Neuronal stem cell (in vitro differentiated cells): Measurements from ENCODE around the gene RBM6.
"Not testable (repeated sequence)": the region's sequence is repeated elsewhere in the genome, so short reads cannot be mapped to it uniquely, and the experiment has no call there.

ENCODE experiments used
- DNase-seq: peaks from one replicate; pipeline ENCODE4 v3.0.0-alpha.2; 2013; ENCODE audit warnings: low spot score
- H2AFZ ChIP-seq: one replicate; pipeline ENCODE4 v1.6.1; 2013; ENCODE audit warnings: mild to moderate bottlenecking, low read length, inconsistent platforms
- H2AK5ac ChIP-seq: 2 replicates; pipeline ENCODE4 v1.6.1; 2013; ENCODE audit warnings: low read depth, mild to moderate bottlenecking, inconsistent platforms, low read length, moderate library complexity, mixed read lengths
- H2BK120ac ChIP-seq: 2 replicates; pipeline ENCODE4 v1.6.1; 2013; ENCODE audit warnings: low read depth, mild to moderate bottlenecking, inconsistent platforms, low read length, moderate library complexity, mixed read lengths
- H2BK12ac ChIP-seq: one replicate; pipeline ENCODE4 v1.6.1; 2013; ENCODE audit warnings: low read length, inconsistent platforms
- H2BK15ac ChIP-seq: 2 replicates; pipeline ENCODE4 v1.6.1; 2013; ENCODE audit warnings: mild to moderate bottlenecking, low read length, inconsistent platforms, mixed read lengths
- H2BK5ac ChIP-seq: one replicate; pipeline ENCODE4 v1.6.1; 2013; ENCODE audit warnings: inconsistent platforms, mild to moderate bottlenecking, low read length, moderate library complexity
- H3K14ac ChIP-seq: one replicate; pipeline ENCODE4 v1.6.1; 2013; ENCODE audit warnings: low read length, inconsistent platforms
- H3K18ac ChIP-seq: 2 replicates; pipeline ENCODE4 v1.6.1; 2013; ENCODE audit warnings: low read length, inconsistent platforms
- H3K23ac ChIP-seq: 2 replicates; pipeline ENCODE4 v1.6.1; 2013; ENCODE audit warnings: low read depth, mild to moderate bottlenecking, mixed read lengths, low read length, inconsistent platforms; ENCODE audit not compliant: poor library complexity
- H3K27ac ChIP-seq: replicated peaks from 3 replicates; pipeline ENCODE4 v1.5.1; 2013; ENCODE audit warnings: low read length, inconsistent platforms
- H3K27me3 ChIP-seq, 3 experiments: 2 replicates each; pipeline ENCODE4 v1.6.1; 2013; ENCODE audit warnings: low read length in 3 of 3, mild to moderate bottlenecking in 2 of 3, inconsistent platforms in 1 of 3, low read depth in 1 of 3, mixed read lengths in 1 of 3, moderate library complexity in 1 of 3; ENCODE audit not compliant: control insufficient read depth in 3 of 3, insufficient read depth in 3 of 3
- H3K36me3 ChIP-seq, 2 donors: replicated peaks in 1 of 2; 2 replicates each; pipeline ENCODE4 v1.6.1; 2013; ENCODE audit warnings: low read length in 2 of 2; ENCODE audit not compliant: control insufficient read depth in 2 of 2, insufficient read depth in 2 of 2
- H3K4ac ChIP-seq: 2 replicates; pipeline ENCODE4 v1.6.1; 2013; ENCODE audit warnings: inconsistent platforms, mild to moderate bottlenecking, low read length, moderate library complexity
- H3K4me1 ChIP-seq, 2 donors: 1 replicate in 1 of 2; 2 replicates in 1 of 2; pipeline ENCODE4 v1.6.1; 2013; ENCODE audit warnings: low read length in 2 of 2, low read depth in 1 of 2; ENCODE audit not compliant: control insufficient read depth in 2 of 2, insufficient read depth in 1 of 2
- H3K4me2 ChIP-seq: one replicate; pipeline ENCODE4 v1.6.1; 2013; ENCODE audit warnings: mild to moderate bottlenecking, low read length, inconsistent platforms; ENCODE audit not compliant: insufficient read depth, poor library complexity, severe bottlenecking
- H3K4me3 ChIP-seq, 2 donors: 2 replicates each; pipeline ENCODE4 v1.5.1; 2013; ENCODE audit warnings: low read length in 2 of 2, mild to moderate bottlenecking in 2 of 2, inconsistent platforms in 1 of 2, moderate library complexity in 1 of 2
- H3K79me1 ChIP-seq: one replicate; pipeline ENCODE4 v1.6.1; 2013; ENCODE audit warnings: low read depth, mild to moderate bottlenecking, inconsistent platforms, low read length, moderate library complexity
- H3K9ac ChIP-seq: one replicate; pipeline ENCODE4 v1.6.1; 2013; ENCODE audit warnings: mild to moderate bottlenecking, low read depth, low read length, inconsistent platforms; ENCODE audit not compliant: poor library complexity
- H3K9me3 ChIP-seq, 2 donors: replicated peaks in 1 of 2; 2 replicates each; pipeline versions ENCODE3 to v1.6.1; 2013; ENCODE audit warnings: low read length in 2 of 2, mild to moderate bottlenecking in 2 of 2, inconsistent platforms in 1 of 2, low read depth in 1 of 2, mixed read lengths in 1 of 2, moderate library complexity in 1 of 2; ENCODE audit not compliant: control insufficient read depth in 2 of 2, insufficient read depth in 1 of 2
- H4K8ac ChIP-seq: one replicate; pipeline ENCODE4 v1.6.1; 2013; ENCODE audit warnings: low read depth, mild to moderate bottlenecking, inconsistent platforms, low read length, moderate library complexity
- H4K91ac ChIP-seq: one replicate; pipeline ENCODE4 v1.6.1; 2013; ENCODE audit warnings: low read length, low read depth, mild to moderate bottlenecking, inconsistent platforms; ENCODE audit not compliant: poor library complexity
- WGBS, 2 donors: extraction: QIAGEN DNeasy Blood & Tissue Kit; methylation state at CpG; one replicate each; pipeline ENCODE4 v1.1.7; 2013; ENCODE audit warnings: missing lambda C conversion rate in 2 of 2, mixed read lengths in 1 of 2; ENCODE audit not compliant: insufficient read length in 2 of 2, insufficient replicate concordance in 1 of 2; ENCODE audit errors: extremely low coverage in 2 of 2; 5-methylcytosine and 5-hydroxymethylcytosine counted together

RBM6 gene

DNA sequence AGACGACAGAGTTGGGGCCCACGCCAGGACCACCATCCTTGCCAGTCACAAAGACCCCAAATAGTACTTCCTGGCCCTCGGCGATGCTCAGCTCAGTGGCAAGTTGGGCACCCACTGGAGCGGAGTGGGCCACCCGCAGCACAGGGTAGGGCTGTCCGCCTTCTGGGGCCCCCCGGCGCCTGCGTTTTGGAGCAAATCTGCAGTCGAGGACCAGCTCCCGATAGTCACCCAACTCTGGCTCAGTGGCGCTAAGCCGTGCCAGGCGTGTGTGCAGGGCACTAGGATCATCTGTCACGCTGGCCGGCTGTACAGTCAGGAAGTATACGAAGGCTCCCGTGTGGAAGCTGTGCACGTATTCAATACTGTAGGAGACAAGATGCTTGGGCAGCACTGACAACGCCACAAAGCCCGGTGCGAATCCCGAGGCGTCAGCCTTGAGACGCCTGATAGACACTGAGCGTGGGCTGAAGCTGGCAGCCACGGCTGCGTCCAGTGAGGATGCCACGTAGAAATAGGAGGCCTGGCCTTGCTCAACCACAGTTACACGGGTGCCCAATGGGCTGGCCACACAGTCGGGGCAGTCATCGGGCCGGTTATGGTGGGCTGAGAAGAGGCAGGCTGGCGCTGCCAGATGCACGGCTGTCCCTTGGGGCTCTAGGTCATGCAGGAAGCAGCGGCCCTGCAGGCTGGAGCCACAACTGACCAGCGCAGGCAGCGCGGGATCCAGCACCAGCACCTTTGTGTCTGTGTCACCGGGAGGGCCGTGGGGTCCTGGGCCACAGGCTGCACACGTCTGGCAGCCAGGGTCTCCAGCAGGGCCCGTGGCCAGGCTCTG is 37.2 kb upstream of the RBM6 start:
- no peak overlapping the region for H3K4me2 ChIP-seq
- H2BK15ac ChIP-seq: peak overlapping the region; percentile 81
- H2BK5ac ChIP-seq: no peak overlapping the region
- no peak overlapping the region for H3K27ac ChIP-seq
- no peaks in the 10 kb centered on the region for H3K79me1 ChIP-seq
- H3K14ac ChIP-seq: no peak overlapping the region
- peaks cover 0 to 3% of the 10 kb centered on the region in 2 donors for H3K4me1 ChIP-seq
- H3K4ac ChIP-seq: no peak overlapping the region
- H2AFZ ChIP-seq: peak overlapping the region; percentile 56
- H3K18ac ChIP-seq: peak overlapping the region; percentile 1
- no peak overlapping the region for H3K4me3 ChIP-seq
- no peak for DNase-seq
- H3K36me3 ChIP-seq: no peaks in the 10 kb centered on the region
- no peak overlapping the region for H4K91ac ChIP-seq
- H3K23ac ChIP-seq: peak overlapping the region; percentile 26
- peak overlapping the region; percentile 24 for H2BK12ac ChIP-seq
- no peak overlapping the region for H4K8ac ChIP-seq
- no peak overlapping the region for H2BK120ac ChIP-seq
- no peak overlapping the region for H3K9ac ChIP-seq
- H3K9me3 ChIP-seq: no peaks in the 10 kb centered on the region
- H3K27me3 ChIP-seq: peaks cover 0 to 2% (median 0%) of the 10 kb centered on the region in 3 experiments
- WGBS, 2 donors: no CpG with 5 or more reads among the region's 44 CpGs
- peak overlapping the region; percentile 82 for H2AK5ac ChIP-seq

DNA sequence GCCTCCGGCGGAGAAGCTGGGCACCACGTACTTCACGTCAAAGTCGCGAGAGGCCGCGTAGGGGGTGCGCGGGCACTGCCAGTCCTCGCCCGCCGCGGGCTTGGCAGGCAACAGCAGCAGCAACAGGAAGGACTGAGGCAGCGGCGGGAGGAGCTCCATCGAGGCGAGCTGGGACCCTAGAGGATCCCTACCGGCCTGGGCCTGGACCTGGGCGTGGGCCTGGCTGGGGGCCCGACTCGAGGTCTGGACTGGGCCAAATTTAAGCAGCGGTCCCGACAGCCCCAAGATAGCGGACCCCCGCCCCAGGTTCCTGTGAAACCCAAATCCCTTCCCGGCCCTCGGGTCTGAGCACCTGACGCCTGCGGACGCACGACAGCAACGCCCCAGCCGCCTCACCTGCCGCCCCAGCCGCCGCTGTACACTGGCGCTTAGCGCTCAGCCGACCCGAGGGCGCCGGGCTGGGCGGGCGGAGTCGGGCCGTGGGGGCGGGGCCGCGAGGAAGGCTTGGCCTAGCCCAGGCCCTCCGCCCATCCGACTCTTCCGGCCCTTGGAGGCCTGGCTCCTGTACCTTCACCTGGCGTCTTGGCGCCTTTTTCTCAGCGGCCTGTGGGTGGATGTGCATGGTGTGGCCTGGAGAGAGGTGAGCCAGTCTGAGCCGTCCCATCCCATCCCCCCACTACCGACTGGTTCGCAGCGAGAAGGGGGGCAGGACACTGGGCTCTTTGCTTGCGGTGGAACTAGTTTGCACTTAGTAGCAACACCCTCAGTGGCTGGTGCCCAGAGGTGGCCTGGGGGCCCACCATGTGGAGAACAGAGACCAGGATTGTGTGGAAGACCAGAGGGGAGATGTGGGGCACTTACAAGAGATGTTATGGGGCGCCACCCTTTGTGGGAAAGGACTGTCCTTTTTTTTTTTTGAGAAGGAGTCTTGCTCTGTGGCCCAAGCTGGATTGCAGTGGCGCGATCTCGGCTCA is 36.2 kb upstream of the RBM6 start, which contains the start of gene MST1R:
Gene MST1R (minus strand): TSS at position 423 of the 974 bp plus-strand sequence. CDS start 264 bp downstream, at position 159.
- peak within 1 kb of the TSS; percentile 54 for H3K4me2 ChIP-seq
- H2AFZ ChIP-seq: no peak within 1 kb of the TSS
- no peaks in the 10 kb centered on the region for H3K36me3 ChIP-seq
- H3K4me3 ChIP-seq: no peak within 1 kb of the TSS
- H4K8ac ChIP-seq: peak within 1 kb of the TSS; percentile 94
- H3K9ac ChIP-seq: peak within 1 kb of the TSS; percentile 45
- no peak within 1 kb of the TSS for H3K27ac ChIP-seq
- H3K14ac ChIP-seq: peak within 1 kb of the TSS; percentile 76
- H2BK5ac ChIP-seq: no peak within 1 kb of the TSS
- peak; percentile 56 for DNase-seq
- H3K23ac ChIP-seq: peak within 1 kb of the TSS; percentile 82
- H3K4ac ChIP-seq: peak within 1 kb of the TSS; percentile 67
- no peaks in the 10 kb centered on the region for H3K79me1 ChIP-seq
- peak within 1 kb of the TSS; percentile 90 for H2BK120ac ChIP-seq
- H3K27me3 ChIP-seq: peaks cover 0 to 2% (median 0%) of the 10 kb centered on the region in 3 experiments
- WGBS, 2 donors: no CpG with 5 or more reads among the region's 65 CpGs
- no peaks in the 10 kb centered on the region for H3K9me3 ChIP-seq
- H2AK5ac ChIP-seq: peak within 1 kb of the TSS; percentile 82
- peaks cover 0 to 3% of the 10 kb centered on the region in 2 donors for H3K4me1 ChIP-seq
- H3K18ac ChIP-seq: peak within 1 kb of the TSS; percentile 91
- H4K91ac ChIP-seq: no peak within 1 kb of the TSS
- peak within 1 kb of the TSS; percentile 68 for H2BK12ac ChIP-seq
- H2BK15ac ChIP-seq: peak within 1 kb of the TSS; percentile 81

GRCh38 chr3:49904448-49904847 is 35.5 kb upstream of the RBM6 start:
- DNase-seq, H3K79me1 ChIP-seq, H3K9me3 ChIP-seq, H3K4ac ChIP-seq, H2AK5ac ChIP-seq, H4K91ac ChIP-seq, H3K27me3 ChIP-seq, H3K23ac ChIP-seq, H4K8ac ChIP-seq, H3K9ac ChIP-seq, H2BK120ac ChIP-seq, H2BK12ac ChIP-seq, H3K36me3 ChIP-seq, H3K27ac ChIP-seq, H3K4me2 ChIP-seq, H3K18ac ChIP-seq, H2BK5ac ChIP-seq, H3K4me1 ChIP-seq, H2AFZ ChIP-seq, H3K14ac ChIP-seq, H3K4me3 ChIP-seq: not testable (repeated sequence)
- WGBS, 2 donors: no CpG with 5 or more reads among the region's 13 CpGs
- H2BK15ac ChIP-seq: peak overlapping the region; percentile 70
